Sigmoid colon (tissue), 4 donors: Measurements from ENCODE around the gene CAPRIN1.

Source experiments
- CTCF ChIP-seq, 4 experiments: fragments of 450-650 bp in 3 of 4; fragments of 200-600 bp in 1 of 4; IDR thresholded peaks; one replicate each; pipeline ENCODE4 v1.5.1; 2016 to 2019; ENCODE audit warnings: antibody characterized with exemption in 4 of 4, mild to moderate bottlenecking in 3 of 4, moderate library complexity in 2 of 4
- EP300 ChIP-seq, 4 donors: sonication (generic); formaldehyde crosslinking; IDR thresholded peaks; one replicate each; pipeline ENCODE4 v1.6.1; 2017; ENCODE audit warnings: antibody characterized with exemption in 4 of 4
- POLR2A ChIP-seq, 2 donors: fragments of 450-650 bp; IDR thresholded peaks; one replicate each; pipeline ENCODE4 v1.6.1; 2016; ENCODE audit warnings: antibody characterized with exemption in 2 of 2, mild to moderate bottlenecking in 2 of 2, moderate library complexity in 2 of 2

- no peak for TF ChIP-seq CTCF (IDR thresholded peaks at IDR 0.05)
- no peak for TF ChIP-seq EP300 (IDR thresholded peaks at IDR 0.05)
- TF ChIP-seq POLR2A (IDR thresholded peaks at IDR 0.05), result no peak
These were observed 99.1 kb downstream of the CAPRIN1 start for GRCh38 chr11:34150494-34151151.
